ENCODE results near the gene CACNA1H. TPM values are rescaled to one million over a fixed set of nuclear protein-coding genes. Genes with fewer than 3 reads are reported as not detected.

The CACNA1H gene
- total RNA-seq, 6 experiments from 2014 or later: 0.56 to 14.0 (median 5.0) TPM

DNA sequence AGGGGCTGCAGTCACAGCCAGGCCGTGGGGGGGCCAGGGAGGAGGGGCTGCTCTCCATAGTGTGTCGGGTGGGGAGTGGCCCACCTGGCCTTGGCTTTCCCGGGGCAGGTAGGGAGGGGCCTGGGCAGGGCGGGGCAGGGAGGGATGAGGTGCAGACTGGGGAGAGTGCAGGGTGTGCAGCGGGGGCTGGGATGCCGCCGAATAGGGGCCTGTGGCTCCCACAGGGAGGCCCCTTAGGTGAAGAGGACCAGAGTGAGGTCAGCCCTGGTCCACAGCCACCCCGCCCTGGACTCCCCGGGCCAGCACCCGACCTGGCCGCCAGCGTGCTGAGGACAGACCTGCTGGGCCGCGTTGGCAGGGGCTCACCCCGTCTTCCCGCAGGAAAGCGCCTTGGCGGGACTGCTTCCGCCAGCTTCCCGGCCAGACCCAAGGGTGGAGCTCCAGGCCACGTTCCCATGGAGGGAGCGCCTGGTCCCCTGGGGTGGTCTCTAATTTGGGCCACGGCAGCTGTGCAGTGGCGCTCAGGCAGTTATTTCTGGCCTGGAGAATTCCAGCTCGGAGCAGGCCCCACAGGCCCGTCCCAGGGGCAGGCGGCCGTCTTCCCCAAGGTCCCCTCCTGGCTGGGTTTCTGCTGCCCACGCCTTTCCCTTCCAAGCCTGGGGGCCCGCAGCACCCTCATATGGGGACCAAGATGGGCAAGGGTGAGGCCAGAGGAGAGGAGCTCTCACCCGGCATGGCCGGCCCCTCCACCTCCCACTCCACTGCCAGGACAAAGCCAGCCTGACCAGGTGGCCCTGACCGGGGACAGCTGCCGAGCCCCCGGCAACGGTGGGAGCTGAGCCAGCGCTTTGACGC lies 27.9 kb downstream of the CACNA1H start:
- H3K4me3 ChIP-seq: no peak overlapping the region
- TF ChIP-seq POLR2A (IDR thresholded peaks at IDR 0.05): no peak
- TF ChIP-seq, protein P1, sequence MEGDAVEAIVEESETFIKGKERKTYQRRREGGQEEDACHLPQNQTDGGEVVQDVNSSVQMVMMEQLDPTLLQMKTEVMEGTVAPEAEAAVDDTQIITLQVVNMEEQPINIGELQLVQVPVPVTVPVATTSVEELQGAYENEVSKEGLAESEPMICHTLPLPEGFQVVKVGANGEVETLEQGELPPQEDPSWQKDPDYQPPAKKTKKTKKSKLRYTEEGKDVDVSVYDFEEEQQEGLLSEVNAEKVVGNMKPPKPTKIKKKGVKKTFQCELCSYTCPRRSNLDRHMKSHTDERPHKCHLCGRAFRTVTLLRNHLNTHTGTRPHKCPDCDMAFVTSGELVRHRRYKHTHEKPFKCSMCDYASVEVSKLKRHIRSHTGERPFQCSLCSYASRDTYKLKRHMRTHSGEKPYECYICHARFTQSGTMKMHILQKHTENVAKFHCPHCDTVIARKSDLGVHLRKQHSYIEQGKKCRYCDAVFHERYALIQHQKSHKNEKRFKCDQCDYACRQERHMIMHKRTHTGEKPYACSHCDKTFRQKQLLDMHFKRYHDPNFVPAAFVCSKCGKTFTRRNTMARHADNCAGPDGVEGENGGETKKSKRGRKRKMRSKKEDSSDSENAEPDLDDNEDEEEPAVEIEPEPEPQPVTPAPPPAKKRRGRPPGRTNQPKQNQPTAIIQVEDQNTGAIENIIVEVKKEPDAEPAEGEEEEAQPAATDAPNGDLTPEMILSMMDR (IDR thresholded peaks at IDR 0.05): no peak
- H3K4me1 ChIP-seq: peaks cover 0 to 41% (median 6%) of the 10 kb centered on the region in 4 donors
- DNase-seq: no peak
- 50% methylated on average over 2 of the region's 38 CpGs for WGBS (ENCODE audit: insufficient coverage, low coverage, low lambda C conversion rate, missing lambda C conversion rate)
- no peaks in the 10 kb centered on the region for H3K9me3 ChIP-seq
- H3K27ac ChIP-seq: no peak overlapping the region
- H3K27me3 ChIP-seq: no peaks in the 10 kb centered on the region
- no peaks in the 10 kb centered on the region for H3K36me3 ChIP-seq
- intact Hi-C loops (cut with DNase I): no loop called here
- ATAC-seq: no peak

DNA sequence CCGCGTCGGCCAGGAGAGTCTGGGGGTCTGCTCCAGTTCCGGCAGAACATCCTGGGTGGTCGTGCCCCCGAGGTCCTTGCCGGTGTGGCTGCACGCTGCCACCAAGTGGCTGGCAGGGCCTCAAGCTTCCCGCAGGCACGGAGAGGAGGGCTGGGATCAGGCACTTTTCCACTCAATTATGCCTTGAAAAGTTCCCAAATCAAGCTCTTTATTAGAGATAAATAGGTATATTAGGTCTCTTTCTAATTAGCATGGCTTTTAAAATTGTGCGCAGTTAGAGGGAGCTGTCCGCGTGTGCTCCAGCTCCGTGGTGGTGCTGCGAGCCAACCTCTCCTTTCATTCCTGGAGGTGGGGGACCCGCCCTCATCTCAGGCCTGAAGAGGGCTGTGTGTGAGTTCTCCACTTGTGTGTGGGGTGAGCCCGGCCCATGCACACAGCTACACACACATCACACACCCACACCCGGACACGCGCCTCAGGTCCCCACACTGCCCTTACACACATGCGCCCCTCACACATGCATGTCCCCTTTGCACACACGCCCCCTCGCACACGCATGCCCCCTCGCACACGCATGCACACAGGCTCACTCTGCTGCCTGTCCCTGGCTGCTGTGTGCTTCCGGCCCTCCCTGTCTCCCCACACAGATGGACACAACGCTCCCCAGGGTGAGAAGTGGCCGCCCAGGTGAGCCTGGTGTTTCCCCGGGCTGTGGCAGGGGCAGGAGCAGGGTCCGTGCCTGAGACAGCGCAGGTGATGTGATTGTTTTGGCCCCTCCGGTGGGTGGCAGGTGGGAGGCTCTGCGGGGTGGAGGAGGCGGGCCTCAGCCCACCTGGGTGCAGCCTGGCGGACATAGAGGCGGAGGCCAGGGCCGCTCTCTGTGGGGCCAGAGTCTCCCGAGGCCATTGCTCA lies 28.8 kb downstream of the CACNA1H start:
- Histone ChIP-seq H3K4me1 (peaks cover 0 to 41% (median 6%) of the 10 kb centered on the region in 4 donors), H3K27ac (peak overlapping the region in 1 of 3 donors; percentile 69), H3K36me3 (no peaks in the 10 kb centered on the region), H3K4me3 (no peak overlapping the region), H3K27me3 (no peaks in the 10 kb centered on the region), H3K9me3 (no peaks in the 10 kb centered on the region)
- TF ChIP-seq, protein P1 (IDR thresholded peaks at IDR 0.05): peak in 1 of 4 donors; percentile 25
- no peak for TF ChIP-seq POLR2A (IDR thresholded peaks at IDR 0.05)
- peak in 3 of 4 donors; percentile 7 to 8 (median 7) for ATAC-seq
- WGBS (ENCODE audit: insufficient coverage, low coverage, low lambda C conversion rate, missing lambda C conversion rate): 44% methylated on average over 14 of the region's 39 CpGs
- intact Hi-C loops (cut with DNase I): no loop called here
- DNase-seq: no peak

DNA sequence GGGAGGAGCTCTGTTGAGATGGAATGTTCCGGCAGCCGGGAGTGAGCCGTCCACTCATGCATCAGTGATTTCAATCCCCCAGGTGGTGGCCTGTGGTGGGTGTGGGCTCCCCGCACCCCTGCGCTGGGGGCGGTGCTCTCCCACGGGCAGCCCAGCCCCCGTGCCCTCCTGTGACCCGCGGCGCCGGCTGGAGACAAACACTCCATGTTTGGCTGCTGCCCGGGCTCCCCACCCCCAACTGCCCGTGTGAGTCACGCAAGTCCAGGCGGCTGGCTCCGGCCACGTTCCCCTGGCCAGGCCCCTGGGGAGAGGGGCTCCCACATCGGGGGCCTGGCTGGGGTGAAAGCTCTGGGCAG lies 29.4 kb downstream of the CACNA1H start:
- no peaks in the 10 kb centered on the region for H3K9me3 ChIP-seq
- peak; percentile 76 to 81 (median 76) for DNase-seq
- H3K4me3 ChIP-seq: no peak overlapping the region
- no peaks in the 10 kb centered on the region for H3K27me3 ChIP-seq
- TF ChIP-seq, protein P1 (IDR thresholded peaks at IDR 0.05): no peak
- TF ChIP-seq POLR2A (IDR thresholded peaks at IDR 0.05): no peak
- no CpG with 5 or more reads among the region's 19 CpGs for WGBS (ENCODE audit: insufficient coverage, low coverage, low lambda C conversion rate, missing lambda C conversion rate)
- peak overlapping the region in 1 of 3 donors; percentile 69 for H3K27ac ChIP-seq
- peak; percentile 78 to 87 (median 84) for ATAC-seq
- intact Hi-C loops (cut with DNase I): no loop called here
- peaks cover 0 to 41% (median 6%) of the 10 kb centered on the region in 4 donors for H3K4me1 ChIP-seq
- H3K36me3 ChIP-seq: no peaks in the 10 kb centered on the region

DNA sequence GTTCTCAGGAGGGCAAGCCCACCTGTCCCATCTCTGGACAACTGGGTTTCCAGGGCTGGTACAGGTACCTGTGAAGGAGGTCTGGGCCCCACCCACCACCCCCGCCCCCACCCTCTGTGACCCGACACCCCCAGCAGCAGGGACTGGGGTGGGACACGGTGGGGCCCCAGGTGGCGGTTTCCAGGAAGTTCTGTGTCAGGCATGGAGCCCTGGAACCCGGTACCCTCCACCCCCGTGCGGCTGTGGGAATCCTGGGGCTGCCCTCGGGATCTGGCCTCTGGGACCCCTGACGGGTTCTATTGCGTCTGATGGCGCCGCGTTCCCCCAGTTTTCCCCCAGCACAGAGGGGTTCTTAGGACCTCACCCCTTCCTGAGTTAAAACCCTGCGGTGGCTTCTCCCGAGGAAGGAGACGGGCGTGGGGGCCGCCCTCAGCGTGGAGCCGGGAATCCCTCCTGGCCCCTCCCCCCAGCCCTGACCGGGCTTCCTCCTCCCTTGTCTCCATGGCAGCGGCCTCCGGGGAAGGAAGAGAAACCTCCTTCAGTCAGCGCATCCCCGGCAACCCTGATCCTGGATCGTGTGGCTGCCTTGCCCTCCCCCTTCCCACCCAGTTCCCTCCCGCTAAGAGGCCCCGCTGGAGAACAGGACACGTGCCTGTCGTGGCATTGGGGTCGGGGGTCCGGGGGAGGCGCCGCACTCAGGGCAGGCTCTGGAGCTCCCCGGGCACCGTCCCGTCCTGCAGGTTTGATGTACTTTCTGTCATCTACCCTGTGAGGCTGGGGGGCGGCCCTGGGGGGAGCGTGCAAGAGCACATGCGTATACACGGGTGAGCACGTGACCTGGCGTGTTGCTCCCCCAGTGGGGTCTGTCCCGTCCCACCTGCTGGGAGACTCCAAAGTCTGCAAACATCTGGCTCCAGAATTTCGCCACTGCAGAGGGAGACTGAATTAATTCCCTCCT lies 30.3 kb downstream of the CACNA1H start:
- Histone ChIP-seq H3K9me3 (no peaks in the 10 kb centered on the region), H3K27ac (peak overlapping the region in 1 of 3 donors; percentile 69), H3K27me3 (no peaks in the 10 kb centered on the region), H3K36me3 (no peaks in the 10 kb centered on the region), H3K4me3 (no peak overlapping the region), H3K4me1 (peaks cover 0 to 41% (median 6%) of the 10 kb centered on the region in 4 donors)
- DNase-seq (no peak), ATAC-seq (no peak)
- intact Hi-C loops (cut with DNase I): no loop called here
- WGBS (ENCODE audit: insufficient coverage, low coverage, low lambda C conversion rate, missing lambda C conversion rate): 28% methylated on average over 9 of the region's 45 CpGs
- TF ChIP-seq, protein P1 (IDR thresholded peaks at IDR 0.05): no peak
- TF ChIP-seq POLR2A (IDR thresholded peaks at IDR 0.05): no peak

All from right lobe of liver (tissue), 6 donors.